Measurements from ENCODE around the gene NETO1. TPM values are rescaled to one million over a fixed set of nuclear protein-coding genes. Genes with fewer than 3 reads are reported as not detected.

NETO1 gene
- total RNA-seq, 1 donor from 2014 or later, result not detected

DNA sequence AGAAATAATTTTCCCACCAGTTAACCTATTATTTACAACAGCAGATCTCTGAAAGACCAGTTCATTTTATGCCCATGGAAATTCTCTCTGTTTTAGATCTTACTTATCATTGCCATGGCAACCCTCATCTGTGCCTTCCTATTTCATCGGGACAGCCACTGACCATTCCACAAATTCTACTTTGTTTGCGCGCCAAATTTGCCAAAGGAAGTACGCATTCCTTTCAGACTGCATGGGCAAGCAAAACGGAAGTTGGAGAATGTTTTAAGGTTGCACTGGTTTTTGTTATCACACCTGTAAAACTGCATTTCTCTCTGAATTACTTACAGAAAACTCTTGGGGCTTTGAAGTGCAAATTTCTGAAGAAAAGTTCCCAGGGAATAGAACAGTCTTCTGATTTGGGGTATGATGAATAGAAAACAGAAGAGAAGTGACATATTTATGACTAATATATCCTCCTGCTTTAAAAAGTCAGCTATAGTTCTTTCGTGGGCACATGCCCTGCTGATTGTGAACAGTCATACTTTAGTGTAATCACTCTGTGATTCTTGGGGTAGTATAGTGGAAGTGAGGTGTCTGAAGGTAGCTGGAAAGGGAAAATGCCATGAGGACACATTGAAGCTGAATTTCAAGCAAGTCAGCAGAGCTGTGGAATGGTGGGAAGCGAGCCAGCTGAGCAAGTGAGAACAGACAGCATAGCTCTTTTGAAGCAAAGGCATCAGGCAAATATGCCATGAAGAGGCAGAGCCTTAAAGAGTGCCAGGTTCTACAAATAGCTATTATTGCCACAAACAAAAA is 20.9 kb downstream of the NETO1 start:
- DNase-seq (ENCODE audit: low spot score), result no peak

DNA sequence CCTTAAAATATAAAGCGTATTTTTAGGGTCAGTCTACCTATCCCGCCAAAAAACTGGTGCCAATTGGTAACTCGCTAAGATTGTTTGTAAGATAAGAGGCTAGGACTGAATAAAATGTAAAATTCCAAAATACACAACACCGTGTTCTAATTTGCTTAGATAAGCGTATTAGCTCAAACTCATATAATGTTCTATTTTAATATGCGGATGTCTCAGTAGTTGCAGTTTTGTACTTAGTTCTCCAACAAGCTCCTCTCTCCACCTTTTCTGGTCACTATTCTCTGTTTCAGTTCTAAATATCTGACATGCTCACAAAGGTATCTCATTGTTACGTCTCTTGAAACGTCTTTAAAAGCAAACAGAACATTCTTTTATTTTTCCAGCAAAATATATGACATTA is 24.0 kb downstream of the NETO1 start:
- no peak for DNase-seq (ENCODE audit: low spot score)

DNA sequence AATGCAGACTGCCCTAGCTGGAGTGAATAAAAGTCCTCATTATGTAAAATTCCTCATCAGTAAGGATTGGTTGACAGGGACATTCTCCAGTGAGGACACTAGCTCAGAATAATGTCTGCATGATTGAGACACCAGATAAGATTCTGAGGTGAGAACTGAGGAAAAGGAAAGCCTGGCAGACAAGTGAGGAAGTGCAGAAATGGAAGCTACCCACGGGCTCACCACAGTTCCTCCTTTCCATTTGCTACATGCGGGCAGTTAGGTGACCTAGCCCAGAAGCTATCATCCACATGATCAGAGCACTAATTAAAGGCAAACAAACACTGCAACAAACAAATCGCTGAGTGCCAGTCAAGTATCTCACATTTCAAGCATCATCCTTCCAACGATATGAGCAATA is 27.7 kb downstream of the NETO1 start:
- no peak for DNase-seq (ENCODE audit: low spot score)

DNA sequence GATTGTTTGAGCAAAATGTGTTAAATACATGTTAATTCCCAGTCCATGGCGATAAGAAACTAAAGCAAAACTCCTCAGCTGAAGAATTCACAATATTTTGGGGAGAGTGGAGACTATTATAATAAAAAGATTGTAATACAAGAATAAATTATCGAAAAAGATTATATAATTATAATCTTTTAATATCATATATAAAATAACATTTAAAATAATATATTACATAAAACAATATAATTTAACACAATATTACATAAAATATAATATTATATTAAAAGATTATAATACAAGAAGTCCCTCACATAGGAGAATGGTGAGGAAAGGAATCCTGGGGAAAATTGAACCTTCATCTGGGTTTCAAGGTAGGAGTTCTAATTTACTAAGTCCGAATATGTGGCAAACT is 33.1 kb downstream of the NETO1 start:
- DNase-seq (ENCODE audit: low spot score), result no peak

DNA sequence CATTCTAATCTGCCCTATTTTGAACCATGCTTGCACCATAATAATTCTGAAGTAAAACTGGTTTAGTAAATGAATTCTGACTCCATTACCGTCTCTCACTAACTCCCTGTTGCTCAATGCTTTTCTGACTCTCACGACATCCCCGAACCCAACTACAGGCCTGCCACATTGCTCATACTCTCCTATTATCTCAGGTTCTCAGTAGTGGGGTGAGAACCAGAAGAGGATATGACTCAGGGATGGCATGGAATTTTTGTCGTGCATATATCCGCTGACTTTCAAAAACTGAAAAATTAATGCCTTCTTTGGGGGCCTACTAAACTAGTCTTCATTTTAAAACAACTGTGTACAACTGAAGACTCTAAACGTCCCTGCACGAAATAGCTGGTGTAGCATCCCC is 34.3 kb downstream of the NETO1 start:
- DNase-seq (ENCODE audit: low spot score), result no peak

DNA sequence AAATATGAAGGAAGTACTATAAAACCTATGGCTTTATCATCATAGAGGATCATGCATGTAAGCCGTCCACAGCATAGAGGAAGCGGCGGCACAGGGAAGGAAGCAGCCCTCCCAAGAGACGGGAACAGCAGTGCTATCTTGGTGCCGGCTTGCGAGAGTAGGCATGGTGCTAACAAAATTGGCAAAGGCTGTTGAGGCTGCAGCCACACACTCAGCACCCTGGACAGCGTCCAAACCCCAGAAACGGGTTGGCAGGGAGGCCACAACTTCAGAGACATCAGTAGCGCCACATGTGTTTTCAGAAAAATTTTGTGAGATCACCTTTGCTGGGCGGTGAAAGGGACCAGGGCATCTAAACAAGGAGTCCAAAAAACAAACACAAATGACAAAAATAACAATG is 37.7 kb downstream of the NETO1 start:
- DNase-seq (ENCODE audit: low spot score), result peak; percentile 13

DNA sequence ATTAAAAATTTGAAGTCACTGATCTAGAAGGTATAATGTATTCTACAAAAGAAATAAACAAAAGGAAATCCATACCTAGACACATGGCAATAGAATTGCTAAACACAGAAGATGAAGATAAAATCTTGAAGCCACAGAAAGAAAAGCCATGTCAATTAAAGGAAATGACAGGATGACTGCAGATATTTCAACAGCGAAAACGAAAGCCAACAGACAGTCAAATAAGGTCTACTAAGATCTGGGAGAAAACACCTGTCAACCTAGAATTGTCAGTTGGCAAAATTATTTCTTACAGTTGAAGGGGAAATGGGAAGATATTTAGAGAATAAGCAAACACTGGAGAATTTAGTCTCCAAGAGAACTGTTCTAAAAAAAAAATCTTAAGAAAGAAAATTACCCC is 39.2 kb downstream of the NETO1 start:
- no peak for DNase-seq (ENCODE audit: low spot score)

DNA sequence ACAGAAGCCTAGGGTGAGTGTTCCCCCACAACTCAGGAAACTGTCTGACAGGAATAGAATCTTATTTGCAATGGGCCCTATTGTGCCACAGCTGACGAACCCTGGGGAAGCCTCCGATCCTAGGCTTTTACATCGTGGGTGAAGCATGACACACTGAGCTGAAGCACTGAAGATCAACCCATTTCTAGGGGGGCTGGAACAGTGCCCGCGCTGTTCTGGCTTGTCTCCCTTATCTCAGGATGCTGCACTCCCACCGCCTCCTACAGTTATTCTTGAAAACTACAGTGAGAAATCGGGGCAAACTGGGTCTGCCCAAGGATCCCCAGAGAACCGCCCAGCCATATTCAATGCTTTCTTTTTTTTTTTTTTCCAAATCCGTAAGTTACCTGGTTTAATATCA is 41.1 kb downstream of the NETO1 start:
- DNase-seq (ENCODE audit: low spot score), result no peak

DNA sequence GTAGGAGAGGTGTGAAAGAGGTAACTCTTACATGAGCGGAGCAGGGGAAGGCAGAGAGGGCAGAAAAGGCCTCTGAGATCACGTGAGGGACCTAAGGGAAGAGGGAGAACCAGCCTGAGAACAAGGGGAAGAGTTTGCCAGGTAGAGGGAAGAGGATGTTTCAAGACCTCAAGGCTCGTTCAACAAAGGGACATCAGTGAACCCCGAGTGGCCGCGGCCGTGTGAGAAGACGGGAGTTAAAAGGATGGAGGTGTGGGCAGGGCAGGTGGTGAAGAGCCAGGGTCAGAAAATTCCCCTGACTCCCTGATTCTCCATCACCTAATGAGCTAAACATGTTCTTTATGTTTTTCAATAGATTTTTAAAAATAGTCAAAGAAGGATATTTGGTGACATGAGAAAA is 44.4 kb downstream of the NETO1 start:
- no peak for DNase-seq (ENCODE audit: low spot score)

DNA sequence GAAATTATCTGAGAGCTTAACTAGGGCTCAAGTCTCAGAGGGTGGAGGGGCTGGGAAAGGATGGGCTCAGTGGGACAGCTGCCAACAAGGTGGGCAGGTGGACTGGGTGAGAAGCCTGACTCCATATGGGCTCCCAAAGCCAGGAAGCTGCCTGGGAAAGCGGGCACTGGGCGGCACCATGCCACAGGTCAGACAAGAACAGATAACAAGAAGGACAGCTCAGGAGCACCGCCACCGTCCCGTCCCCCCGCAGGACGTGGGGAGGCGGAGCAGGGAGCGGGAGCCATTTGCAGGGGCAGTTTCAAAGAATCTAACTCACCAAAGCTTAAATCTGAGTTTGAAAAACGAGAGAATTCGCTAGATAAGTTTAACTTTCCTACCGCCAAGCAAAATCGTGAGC is 45.6 kb downstream of the NETO1 start:
- no peak for DNase-seq (ENCODE audit: low spot score)

DNA sequence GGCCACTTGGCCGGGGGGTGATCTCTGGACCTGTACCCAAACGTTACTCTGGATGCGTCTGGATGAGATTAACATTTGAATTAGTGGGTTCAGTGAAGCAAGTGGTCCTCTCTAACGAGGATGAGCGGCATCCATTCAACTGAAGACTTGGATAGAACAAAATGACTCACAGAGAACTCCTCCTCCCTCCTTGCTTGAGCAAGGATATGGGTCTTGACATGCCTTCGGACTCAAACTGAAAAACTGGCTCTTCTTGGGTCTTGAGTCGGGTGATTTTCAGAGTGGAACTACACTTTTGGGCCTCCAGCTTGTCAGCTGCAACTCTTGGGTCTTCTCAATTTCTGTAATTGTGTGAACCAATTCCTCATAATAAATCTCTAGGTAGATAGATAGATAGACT is 47.2 kb downstream of the NETO1 start:
- no peak for DNase-seq (ENCODE audit: low spot score)

DNA sequence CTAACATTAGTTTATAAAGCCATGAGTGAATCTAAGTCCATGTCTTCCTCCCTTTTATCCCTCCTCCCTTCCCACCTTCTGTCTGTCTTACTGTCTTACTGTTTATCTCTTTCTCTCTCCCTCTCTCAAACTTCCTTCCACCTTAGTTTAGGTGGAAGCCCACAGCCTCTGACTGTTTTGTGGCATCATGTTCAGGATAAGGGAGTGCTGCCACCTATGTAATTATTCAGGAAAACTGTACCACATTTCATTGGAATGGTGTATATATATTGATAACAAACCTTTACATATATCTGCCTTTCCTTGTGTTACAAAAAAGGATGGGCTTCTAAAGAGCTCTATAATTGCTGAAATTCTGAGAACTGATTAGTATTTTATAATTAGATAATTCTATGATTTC is 48.7 kb downstream of the NETO1 start:
- DNase-seq (ENCODE audit: low spot score), result no peak

DNA sequence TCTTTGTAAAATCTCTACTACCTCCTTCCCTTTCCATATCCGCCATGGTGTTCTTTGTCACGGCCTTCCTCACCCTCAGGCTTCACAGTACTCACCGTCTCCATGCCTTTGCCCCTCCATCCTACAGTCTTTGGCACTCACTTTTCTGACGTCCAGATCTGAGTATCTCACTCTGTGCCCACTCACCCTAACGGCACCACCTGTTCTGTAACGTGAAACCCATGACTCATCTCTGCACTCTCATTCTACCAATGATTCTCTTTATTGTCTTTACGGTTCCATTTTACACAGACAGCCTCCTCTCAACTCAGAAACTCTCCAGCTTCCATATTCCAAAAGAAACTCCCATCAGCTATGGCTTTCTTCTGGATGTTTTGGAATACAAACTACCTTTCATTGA is 56.7 kb downstream of the NETO1 start:
- DNase-seq (ENCODE audit: low spot score), result no peak

DNA sequence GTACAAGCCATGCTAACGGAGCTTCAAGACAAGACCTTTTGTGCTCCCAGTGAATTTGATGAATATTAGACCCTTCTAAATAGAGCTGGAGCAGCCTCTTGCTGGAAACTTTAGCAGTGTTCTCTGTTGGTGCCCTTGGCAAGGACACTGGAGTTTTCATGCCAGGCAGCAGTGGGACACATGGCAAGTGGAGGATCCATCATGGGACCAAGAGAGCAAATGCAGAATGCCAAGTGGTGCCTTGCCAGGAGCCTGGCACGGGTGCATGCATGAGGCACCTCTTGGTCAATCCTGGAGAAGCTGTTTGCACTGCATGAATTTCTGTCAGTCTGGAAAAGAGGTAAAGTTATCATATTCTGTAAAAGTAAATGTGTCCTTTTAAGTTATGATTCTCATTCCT is 59.1 kb downstream of the NETO1 start:
- no peak for DNase-seq (ENCODE audit: low spot score)

DNA sequence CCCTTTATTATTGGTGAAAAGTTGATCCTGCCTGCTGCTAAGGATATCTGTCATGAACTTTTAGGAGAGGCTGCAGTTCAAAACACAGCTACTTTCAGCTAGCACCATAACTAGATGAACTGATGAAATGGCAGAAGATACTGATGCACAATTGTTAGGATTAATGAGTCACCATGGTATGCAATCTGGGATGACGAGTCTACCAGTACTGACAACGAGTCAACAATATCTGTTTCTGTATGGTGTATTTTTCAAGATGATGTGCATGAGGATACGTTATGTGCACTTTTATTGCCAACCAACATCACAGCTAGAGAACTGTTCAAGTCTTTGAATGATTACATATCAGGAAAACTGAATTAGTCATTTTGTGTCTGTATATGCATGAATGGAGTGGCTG is 68.7 kb downstream of the NETO1 start:
- no peak for DNase-seq (ENCODE audit: low spot score)

DNA sequence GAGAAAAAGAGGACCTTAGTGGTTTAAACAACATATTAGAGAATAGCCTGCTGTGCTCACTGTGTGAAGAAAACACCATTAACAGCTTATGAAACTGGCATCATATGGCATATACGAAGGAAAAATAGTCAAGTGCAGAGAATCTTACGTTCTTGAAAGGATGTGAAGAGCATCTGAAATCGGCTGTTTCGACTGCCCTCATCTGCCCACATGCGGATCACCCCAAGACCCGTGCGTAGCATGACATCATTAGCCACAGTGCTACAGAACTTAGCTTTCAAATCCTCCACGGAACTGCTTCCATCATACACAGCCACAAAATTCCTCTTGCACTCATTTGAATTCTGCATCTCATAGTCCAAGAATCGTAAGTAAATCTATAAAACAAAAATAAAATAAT is 84.3 kb downstream of the NETO1 start:
- no peak for DNase-seq (ENCODE audit: low spot score)

DNA sequence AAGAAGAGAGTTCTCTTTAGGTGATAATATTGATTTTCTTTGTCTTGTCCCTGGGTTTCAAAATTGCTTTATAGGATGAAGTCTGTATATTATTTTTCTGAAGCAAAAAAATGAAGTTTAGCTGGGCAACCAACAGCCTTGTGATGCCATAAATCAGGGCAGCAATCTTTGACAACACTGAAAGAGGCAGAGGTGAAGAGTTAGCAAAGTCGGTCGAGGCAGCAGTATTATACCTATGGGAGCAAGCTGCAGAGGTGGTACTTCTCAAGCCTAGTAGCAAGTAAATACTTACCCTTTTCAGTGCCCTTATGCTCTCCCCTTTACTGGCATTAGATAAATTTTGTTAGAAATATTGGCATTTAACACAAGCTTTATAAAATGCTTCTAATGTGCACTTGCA is 92.9 kb downstream of the NETO1 start:
- no peak for DNase-seq (ENCODE audit: low spot score)

DNA sequence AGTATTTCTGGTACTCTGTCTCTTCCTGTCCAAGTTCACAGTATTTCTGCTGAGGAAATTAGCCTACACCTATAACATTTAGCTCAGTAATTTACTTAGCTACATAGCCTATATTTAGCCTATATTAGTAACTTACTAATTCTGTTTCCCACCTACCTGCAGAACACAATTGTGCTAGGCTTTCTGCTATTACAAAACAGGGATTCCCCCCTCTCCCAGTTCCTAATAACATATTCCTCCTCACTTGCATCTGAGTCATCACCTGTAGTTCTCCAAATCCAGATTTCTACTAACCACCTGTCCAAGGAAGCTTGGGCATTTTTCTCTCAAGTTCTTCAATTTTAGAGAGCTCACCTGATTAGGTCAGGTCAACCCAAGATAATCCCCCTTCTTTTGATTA is 94.9 kb downstream of the NETO1 start:
- no peak for DNase-seq (ENCODE audit: low spot score)

DNA sequence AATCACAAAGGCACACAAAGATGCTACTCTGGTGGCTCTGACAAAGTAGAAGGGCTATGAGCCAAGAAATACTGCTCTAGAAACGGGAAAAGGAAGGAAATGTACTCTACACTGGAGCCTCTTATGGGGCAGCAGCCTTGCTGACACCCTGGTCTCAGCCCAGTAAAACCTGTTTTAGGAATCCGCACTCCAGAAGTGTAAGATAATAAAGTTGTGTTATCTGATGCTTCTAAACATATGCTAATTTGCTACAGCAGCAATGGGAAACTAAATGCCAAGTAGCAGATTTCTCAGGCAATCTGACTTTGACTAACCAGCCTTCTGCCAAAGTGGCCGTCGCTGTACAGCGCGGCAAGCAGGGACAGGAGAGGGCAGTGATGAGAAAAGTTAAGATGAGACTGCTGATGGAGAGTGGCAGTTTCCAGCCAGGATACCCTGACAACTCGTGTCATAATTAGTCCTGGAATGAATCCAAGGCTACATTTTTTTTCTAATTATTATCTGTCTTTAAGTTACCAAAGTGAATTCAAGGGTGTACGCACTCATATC is 99.0 kb downstream of the NETO1 start:
- no peak for DNase-seq (ENCODE audit: low spot score)

DNA sequence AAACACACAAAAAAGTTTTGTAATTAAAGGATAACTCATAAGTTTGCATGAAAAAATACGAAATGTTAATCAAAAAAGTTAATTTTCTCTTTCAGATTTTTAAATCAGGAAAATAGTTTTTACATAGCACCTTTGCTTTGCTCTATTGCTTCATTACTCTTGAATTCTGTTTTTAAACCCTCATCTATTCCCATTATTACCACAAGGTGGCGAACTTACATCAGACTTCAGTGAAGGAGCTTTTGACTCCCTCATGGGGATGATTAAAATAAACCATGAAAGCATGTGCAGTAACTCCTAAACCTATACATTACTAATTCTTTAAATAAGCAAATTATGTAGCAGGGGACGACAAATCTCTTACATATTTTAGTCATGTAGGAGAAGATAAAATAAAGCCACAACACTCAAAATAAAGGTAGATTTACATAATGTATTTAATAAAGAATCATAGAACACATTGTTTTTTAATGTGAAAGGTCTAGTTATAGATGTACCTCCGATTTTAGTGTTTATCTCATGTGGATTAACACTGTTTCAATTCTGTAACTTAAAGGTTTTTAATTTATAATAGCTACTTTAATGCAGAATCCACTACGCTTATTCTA is 105.2 kb downstream of the NETO1 start:
- DNase-seq (ENCODE audit: low spot score), result no peak

DNA sequence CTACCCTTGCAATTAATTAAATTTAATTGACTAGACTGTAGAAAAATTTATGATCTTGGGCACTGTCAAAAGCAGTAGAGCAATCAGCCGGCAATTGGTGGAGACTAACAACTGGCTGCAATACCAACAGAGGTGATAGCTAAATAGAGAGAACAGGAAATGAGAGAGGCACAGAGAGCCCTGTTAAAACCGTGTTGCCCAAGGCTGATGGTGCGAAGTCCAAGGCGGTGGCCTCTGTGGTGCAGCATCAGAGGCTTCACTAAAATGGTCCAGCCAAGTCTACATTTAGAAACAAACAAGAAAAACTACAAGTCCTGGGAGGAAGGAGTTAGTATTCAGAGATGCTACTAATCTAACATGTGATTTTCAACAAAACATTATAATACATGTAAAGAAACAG is 115.6 kb downstream of the NETO1 start:
- DNase-seq (ENCODE audit: low spot score), result no peak

DNA sequence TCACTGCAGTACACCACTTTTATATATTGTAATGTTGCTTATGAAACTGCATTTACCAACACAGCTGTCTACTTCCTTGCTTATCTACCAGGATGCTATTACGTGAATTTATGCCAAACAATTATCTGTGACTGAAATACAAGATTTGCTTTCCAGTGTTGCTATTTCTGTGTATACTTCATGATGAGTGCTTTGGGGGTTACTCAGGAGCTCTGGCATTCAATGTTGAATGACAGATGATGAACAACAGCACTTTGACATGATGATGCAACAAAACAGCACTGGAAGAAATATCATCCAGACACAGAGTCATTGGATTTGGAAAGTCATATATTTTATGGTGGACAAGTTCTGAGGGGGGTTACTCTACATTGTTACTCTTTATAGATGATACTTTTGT is 125.8 kb downstream of the NETO1 start:
- no peak for DNase-seq (ENCODE audit: low spot score)

DNA sequence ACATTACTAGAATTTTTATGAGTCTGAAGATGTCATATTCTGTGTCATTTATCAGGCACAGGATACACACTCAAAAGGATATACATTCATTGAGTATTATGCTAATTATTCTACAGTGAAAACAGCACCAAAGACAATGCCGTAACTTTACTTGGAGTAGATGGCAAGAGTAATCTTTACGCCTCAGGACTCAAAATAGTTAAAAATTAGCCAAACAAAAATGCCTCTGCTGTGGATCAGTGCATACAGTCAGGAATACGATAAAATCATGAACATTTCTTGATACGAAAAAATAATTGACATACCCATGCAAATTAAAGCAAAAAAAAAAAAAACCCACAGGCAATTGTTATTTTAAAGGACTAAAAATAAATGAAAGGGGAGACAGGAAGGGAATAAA is 129.7 kb downstream of the NETO1 start:
- DNase-seq (ENCODE audit: low spot score), result no peak

DNA sequence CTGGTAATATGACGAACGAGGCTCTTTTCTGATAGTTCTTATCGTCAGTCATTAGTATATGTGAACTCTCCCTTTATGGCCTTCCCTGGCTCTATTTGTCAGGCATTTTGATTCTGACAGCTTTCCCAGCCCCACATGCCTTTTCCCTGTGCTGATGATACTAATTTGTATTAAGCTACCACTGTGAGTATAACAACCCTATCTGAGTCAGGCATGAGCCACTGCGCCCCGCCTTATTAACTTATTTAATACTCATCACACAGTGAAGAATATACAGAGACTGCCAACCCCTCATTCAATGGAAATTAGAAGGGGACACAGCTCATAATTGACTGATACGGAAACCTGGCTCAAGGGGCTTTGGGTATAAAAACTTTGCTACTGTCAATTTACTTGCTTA is 140.0 kb downstream of the NETO1 start:
- DNase-seq (ENCODE audit: low spot score), result no peak
